SHP77 treated with DMSO at 0.1 percent for 48 hours (cell line): ENCODE results near the gene VAMP5.
"Not testable (repeated sequence)": the region's sequence is repeated elsewhere in the genome, so short reads cannot be mapped to it uniquely, and the experiment has no call there.

Experiments used
- DNase-seq: peaks from one replicate; lab custom pipeline; 2025; lab: John Stamatoyannopoulos, UW

VAMP5 gene

DNA sequence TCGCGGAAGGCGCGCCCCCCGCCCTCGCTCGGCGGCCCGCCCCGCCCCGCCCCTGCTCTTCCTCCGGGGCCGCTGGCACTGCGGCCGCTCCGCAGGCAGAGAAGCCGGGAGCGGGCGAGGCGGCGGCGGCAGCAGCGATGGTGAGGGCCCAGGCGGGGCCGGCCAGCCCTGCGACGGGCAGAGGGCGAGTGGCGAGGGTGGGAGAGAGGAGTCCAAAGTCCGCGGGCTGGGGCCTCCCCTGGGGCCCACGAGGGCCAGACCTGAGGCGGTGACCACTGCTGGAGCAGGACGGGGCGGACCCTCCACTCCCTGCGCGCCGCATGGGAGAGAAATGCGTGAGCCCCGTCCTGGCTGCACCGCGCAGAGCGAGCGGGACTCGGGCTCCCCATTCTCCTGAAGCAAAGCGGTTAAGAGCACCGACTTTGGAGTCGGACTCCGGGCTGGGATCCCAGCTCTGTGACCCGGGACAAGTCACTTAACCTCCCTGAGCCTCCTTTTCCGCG, at the start of gene VAMP5:
VAMP5 (plus strand) TSS at position 78 of the 503 bp plus-strand sequence; CDS start at position 138, 60 bp downstream.
- DNase-seq: no peak

DNA sequence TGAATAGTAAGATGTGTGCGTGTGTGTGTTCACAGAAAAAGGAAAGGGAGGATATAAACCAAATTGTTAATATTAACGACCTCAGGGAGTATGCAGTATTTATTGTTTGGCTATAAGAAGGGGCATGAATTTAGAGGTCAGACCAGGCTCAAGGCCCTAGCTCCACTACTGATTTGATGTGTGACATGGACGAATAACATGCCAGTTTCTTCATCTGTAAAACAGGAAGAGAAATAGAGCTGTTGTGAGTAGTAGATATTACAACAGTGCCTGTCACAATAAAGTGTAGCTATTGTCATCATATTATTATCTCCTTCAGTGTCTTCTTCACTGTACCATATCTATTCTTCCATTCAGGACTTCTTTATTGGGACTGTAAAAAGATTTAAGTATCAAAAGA, 49.4 kb upstream of the VAMP5 start:
- no peak for DNase-seq

DNA sequence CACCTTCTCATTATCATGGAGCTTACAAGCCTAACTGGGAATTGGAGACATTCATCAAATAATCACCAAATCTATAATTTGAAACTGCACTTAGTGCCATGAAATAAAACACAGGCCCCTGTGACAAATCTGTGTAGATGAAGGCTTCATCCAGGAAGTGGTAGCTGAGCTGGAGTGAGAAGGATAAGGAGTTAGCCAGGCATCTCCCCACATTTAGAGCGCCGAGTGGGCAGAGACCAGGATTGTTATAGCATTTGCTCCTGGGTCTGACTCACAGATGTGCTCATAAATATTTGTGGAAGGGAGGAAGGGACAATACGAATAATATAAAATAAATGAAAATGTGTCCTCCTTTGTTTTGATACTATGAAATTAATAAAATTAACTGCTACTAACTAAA, 47.8 kb upstream of the VAMP5 start:
- DNase-seq: no peak

DNA sequence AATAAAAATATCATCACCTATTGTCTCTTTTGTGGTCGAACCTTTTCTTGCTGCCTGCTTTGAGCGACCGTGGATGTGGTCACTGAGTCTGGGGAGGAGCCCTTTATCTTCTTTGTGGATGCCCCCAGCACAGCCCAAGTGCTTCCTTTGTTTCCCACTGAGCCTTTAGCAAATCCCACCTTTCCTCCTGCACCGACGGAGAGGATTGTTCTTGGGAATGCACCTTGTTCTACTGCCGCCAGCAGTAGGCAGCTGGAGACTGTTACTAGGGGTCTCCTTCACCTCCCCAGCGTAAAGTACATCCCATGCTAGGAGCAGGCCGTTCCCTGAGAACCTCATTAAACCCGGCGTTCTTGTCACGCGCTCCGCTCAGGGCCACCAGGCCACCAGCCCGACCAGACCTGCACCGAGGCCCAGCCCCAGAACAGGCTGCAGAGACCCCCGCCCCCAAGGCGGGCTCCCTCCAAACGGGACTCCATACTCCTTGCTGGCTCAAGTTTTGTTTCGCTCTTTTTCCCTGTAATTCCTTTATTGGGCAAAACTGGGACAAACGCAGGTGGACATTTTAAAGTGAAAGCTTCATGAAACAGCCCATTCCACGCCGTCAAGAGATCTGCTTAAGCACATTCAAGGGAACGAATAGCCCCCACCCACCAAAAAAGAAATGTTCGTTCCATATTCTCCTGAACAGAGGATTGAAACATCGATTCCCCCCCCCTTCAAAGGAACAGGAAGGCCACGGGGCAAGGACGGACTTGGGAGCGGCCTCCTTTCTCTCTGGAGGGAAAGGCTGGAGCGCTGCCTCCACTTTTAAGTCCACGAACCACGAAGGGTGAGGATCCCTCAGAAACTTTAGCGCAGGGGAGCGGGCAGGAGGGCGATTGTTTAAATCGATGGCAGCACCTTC, 46.4 kb upstream of the VAMP5 start:
- peak; percentile 50 for DNase-seq

GRCh38 chr2:85538507-85539360, 45.5 kb upstream of the VAMP5 start, which contains the start of gene MAT2A:
Gene MAT2A, plus strand, starts transcription at chr2:85539168. Its CDS starts 120 bp downstream, at chr2:85539288.
- peak; percentile 80 for DNase-seq

GRCh38 chr2:85539361-85540132, 44.7 kb upstream of the VAMP5 start:
- DNase-seq: no peak

- no peak for DNase-seq
Observed at GRCh38 chr2:85540133-85540648, 44.0 kb upstream of the VAMP5 start.

DNA sequence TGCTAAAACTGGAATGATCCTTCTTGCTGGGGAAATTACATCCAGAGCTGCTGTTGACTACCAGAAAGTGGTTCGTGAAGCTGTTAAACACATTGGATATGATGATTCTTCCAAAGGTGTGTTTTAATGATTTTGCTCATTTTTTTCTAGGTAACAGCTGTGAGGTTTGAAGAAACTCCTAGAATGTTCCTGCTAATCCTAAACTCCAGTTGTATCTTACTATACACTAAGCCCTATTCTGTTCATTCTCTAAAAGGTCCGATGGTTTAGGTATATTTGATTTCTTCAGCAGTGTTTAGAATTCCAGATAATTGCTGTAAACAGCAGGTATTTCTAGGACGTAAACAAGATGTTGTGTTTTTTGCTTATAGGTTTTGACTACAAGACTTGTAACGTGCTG, 43.0 kb upstream of the VAMP5 start:
- DNase-seq: no peak

DNA sequence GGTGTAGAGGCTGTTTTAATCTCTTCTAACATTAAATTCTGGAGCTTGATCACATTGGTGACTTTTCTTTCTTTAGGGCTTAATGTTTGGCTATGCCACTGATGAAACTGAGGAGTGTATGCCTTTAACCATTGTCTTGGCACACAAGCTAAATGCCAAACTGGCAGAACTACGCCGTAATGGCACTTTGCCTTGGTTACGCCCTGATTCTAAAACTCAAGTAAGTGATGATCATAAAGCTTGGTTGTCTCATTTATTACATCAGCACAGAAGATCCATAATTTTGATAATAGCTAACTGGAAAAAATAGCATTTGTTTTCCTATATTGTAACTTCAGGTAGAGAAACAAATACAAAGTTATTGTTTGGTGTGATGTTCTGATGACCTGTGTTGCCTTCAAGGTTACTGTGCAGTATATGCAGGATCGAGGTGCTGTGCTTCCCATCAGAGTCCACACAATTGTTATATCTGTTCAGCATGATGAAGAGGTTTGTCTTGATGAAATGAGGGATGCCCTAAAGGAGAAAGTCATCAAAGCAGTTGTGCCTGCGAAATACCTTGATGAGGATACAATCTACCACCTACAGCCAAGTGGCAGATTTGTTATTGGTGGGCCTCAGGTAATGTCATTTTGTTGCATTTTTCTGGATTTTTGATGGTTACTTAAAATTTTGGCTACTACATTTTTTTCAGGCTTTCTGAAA, 42.3 kb upstream of the VAMP5 start:
- no peak for DNase-seq

- no peak for DNase-seq
Observed at GRCh38 chr2:85542777-85543176, 41.5 kb upstream of the VAMP5 start.

GRCh38 chr2:85544254-85544691, 40.0 kb upstream of the VAMP5 start:
- not testable (repeated sequence) for DNase-seq

- not testable (repeated sequence) for DNase-seq
Observed at GRCh38 chr2:85544915-85545779, 39.1 kb upstream of the VAMP5 start.

- no peak for DNase-seq
Observed at GRCh38 chr2:85545780-85546240, 38.4 kb upstream of the VAMP5 start.

- no peak for DNase-seq
Observed at GRCh38 chr2:85547089-85547858, 37.0 kb upstream of the VAMP5 start.

DNA sequence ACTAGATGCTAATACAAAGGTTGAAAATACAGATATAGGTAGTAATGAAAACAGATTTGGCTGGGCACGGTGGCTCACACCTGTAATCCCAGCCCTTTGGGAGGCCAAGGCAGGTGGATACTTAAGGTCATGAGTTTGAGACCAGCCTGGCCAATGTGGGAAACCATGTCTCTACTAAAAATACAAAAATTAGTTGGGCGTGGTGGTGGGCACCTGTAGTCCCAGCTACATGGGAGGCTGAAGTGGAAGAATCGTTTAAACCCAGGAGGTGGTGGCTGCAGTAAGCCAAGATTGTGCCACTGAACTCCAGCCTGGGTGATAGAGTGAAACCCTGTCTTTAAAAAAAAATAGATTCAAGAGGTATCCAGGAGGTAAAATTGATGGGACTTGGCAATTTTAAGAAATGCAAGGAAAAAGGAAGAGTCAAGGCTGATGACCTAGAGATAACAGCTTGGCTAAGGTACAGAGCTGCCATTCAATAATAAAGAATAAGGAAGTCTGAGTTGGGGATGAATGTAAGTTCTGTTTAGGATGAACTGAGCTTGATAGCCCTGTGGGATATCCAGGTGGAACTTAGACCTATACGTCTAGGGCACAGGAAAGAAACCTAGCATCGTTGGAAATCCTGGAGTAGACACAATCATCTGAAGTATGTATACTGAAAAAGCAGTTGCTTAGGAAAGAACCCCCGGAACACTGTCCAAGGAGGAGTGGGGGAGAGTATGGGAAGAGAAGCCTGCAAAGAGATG, 36.2 kb upstream of the VAMP5 start:
- DNase-seq: no peak

DNA sequence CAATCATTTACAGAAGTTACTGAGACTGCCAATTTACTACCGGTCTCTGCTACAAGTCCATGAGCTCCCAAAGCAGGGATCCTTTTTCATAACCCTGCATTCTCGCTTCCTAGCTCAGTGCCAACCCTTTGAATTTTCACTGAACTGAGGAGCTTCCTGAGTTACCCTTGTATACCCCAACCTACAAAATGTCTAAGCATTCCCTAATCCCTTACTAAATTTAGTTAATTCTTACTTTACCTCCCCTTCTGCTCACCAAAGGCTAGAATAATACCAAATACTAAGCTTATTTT, 35.7 kb upstream of the VAMP5 start:
- no peak for DNase-seq

DNA sequence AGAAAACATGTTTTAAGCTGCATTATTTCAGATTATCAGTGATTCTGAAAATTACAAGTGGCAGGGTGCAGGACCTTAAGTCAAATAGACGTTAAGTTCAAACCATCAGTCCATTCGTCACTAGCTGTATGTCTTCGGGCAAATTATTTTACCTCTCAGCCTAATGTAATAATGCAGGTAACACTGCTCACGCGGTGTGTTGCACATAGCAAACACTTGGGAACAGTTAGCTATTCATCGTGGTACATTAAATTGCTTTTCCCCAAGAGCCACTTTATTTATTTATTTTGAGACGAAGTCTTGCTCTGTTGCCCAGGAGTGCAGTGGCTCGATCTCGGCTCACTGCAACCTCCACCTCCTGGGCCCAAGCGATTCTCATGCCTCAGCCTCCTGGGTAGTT, 35.1 kb upstream of the VAMP5 start:
- no peak for DNase-seq

DNA sequence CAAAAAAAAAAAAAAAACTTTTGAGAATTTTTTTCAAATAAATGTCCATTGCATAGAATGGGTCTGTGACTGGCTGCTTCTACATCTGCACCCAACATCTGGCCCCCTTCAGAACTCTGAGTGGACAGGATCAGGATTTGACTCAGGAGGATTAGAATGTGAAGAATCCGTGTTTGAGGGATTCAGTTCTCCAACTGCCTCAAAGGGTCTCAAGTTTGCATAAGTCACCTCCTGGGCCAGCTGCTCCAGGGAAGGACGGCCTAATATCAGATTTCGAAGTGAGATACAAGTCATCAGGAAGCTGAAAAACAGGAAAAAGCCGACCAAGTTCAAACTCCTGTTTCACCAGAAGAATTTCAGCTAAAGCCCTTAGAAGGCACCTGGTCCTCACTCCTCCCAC, 34.4 kb upstream of the VAMP5 start:
- no peak for DNase-seq
